Panc1 (cell line): ENCODE data around the gene MOV10L1. TPM values are rescaled to one million over a fixed set of nuclear protein-coding genes. Genes with fewer than 3 reads are reported as not detected.
A peak's percentile ranks its signal among the peaks of the same experiment; 100 is the strongest.

Experiments
- ATAC-seq: fragments of 200-7000 bp; cut with Tn5 transposase; 2 replicates; pipeline ENCODE4 v1.9.1; 2020; ENCODE audit warnings: mild to moderate bottlenecking, moderate library complexity
- BruUV-seq: library from RNA; stranded (reverse); fragments of 400-500 nt; replicated peaks from 2 replicates; lab custom pipeline; 2021; lab: Mats Ljungman, UMichigan
- CTCF ChIA-PET: fragments of 300-600 bp; sonication (Branson Sonifier 250); formaldehyde crosslinking; loops from one replicate; lab custom pipeline; 2022; ENCODE audit warnings: antibody characterized with exemption; lab: Charles Lee
- POLR2A ChIA-PET: fragments of 300-600 bp; sonication (Branson Sonifier 250); formaldehyde crosslinking; loops from one replicate; lab custom pipeline; 2022; ENCODE audit warnings: antibody characterized with exemption; lab: Charles Lee
- DNase-seq: peaks from one replicate; pipeline ENCODE4 v3.0.0-alpha.2; 2010; ENCODE audit warnings: low read depth, low spot score
- H3K27ac ChIP-seq: 2 replicates; pipeline ENCODE4 v1.5.1; 2011; ENCODE audit warnings: mild to moderate bottlenecking, low read length, inconsistent platforms
- H3K27me3 ChIP-seq: fragments of 200-500 bp; sonication (Bioruptor generic); 2 replicates; pipeline ENCODE4 v1.6.0; 2014; ENCODE audit warnings: low read length, inconsistent platforms; ENCODE audit not compliant: control insufficient read depth, insufficient read depth
- H3K36me3 ChIP-seq: fragments of 200-500 bp; sonication (Bioruptor generic); 2 replicates; pipeline ENCODE4 v1.5.1; 2014; ENCODE audit warnings: inconsistent platforms, mild to moderate bottlenecking, low read length, moderate library complexity; ENCODE audit not compliant: control insufficient read depth, insufficient read depth
- H3K4me1 ChIP-seq: 2 replicates; pipeline ENCODE4 v1.5.1; 2011; ENCODE audit warnings: inconsistent platforms, mild to moderate bottlenecking, low read length, moderate library complexity; ENCODE audit not compliant: control insufficient read depth, insufficient read depth
- H3K4me3 ChIP-seq, 2 experiments: 2 replicates each; pipeline ENCODE4 v1.5.1; 2011 to 2012; ENCODE audit warnings: low read depth in 2 of 2, low read length in 2 of 2, mild to moderate bottlenecking in 2 of 2, inconsistent platforms in 1 of 2, moderate library complexity in 1 of 2
- H3K9me3 ChIP-seq: fragments of 200-500 bp; sonication (Bioruptor generic); 2 replicates; pipeline ENCODE4 v1.5.1; 2014; ENCODE audit warnings: low read depth, mild to moderate bottlenecking, inconsistent platforms, low read length, moderate library complexity; ENCODE audit not compliant: control insufficient read depth, insufficient read depth
- POLR2AphosphoS5 ChIP-seq: IDR thresholded peaks from 2 replicates; pipeline ENCODE4 v1.6.1; 2012; ENCODE audit warnings: mild to moderate bottlenecking, low read depth, low read length, moderate library complexity
- SIN3A ChIP-seq: IDR thresholded peaks from 2 replicates; pipeline ENCODE4 v1.6.1; 2012; ENCODE audit warnings: low read depth, mild to moderate bottlenecking, low read length, moderate library complexity, borderline replicate concordance; ENCODE audit not compliant: insufficient read depth
- TCF7L2 ChIP-seq: IDR thresholded peaks from 2 replicates; pipeline ENCODE4 v1.6.1; 2011; ENCODE audit warnings: mild to moderate bottlenecking, low read depth, low read length, inconsistent platforms
- in situ Hi-C: cut with HindIII; loops from 2 replicates; pipeline ENCODE4 v1.10.0; 2016; ENCODE audit warnings: low sequenced_read_pairs, low pct_unique_long_range_greater_than_20kb
- intact Hi-C: fragments of 100-400 bp; cut with micrococcal nuclease; formaldehyde crosslinking; loops from one replicate; pipeline ENCODE4 v1.10.0; 2022; ENCODE audit not compliant: unreplicated experiment
- total RNA-seq: library from RNA; stranded (reverse); gene quantifications from one replicate; pipeline ENCODE4 v1.2.1, GENCODE V29; 2021; ENCODE audit not compliant: unreplicated experiment
- TF ChIP-seq, protein P1 (sequence below), 2 experiments: IDR thresholded peaks; 2 replicates each; pipeline ENCODE4 v1.6.1; 2011 to 2012; ENCODE audit warnings: low read depth in 2 of 2, control low read depth in 1 of 2, low read length in 1 of 2, mild to moderate bottlenecking in 1 of 2, moderate library complexity in 1 of 2; ENCODE audit not compliant: insufficient read depth in 1 of 2
- TF ChIP-seq, protein P2 (sequence below): fragments of 450-650 bp; IDR thresholded peaks from 2 replicates; pipeline ENCODE4 v1.5.1; 2017; ENCODE audit warnings: mild to moderate bottlenecking

MOV10L1 gene
- total RNA-seq, 1 experiment from 2014 or later, result 0.10 TPM

DNA sequence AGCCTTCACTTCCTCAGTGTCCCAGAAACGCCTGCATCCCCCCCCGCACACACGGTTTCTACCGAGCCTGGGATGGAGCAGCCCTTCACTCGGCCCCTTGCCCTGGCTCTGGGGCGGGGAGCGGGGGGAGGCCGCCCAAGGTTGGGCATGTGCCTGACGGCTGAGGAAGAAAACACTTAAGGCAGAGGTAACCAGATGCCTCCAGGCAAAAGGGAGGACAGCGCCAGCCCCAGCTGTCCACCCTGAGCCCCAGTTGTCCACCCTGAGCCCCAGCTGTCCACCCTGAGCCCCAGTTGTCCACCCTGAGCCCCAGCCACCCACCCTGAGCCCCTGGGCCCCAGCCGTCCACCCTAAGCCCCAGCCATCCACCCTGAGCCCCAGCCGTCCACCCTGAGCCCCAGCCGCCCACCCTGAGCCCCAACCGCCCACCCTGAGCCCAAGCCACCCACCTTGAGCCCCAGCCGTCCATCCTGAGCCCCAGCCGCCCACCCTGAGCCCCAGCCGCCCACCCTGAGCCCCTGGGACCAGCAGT is 27.9 kb upstream of the MOV10L1 start:
- BruUV-seq, result no TSS peak
- CTCF ChIA-PET, result no interaction called here
- in situ Hi-C loops (no loop called here), intact Hi-C loops (no loop called here)
- POLR2A ChIA-PET, result no interaction called here
- TF ChIP-seq TCF7L2, result no peak
- TF ChIP-seq, protein P1, sequence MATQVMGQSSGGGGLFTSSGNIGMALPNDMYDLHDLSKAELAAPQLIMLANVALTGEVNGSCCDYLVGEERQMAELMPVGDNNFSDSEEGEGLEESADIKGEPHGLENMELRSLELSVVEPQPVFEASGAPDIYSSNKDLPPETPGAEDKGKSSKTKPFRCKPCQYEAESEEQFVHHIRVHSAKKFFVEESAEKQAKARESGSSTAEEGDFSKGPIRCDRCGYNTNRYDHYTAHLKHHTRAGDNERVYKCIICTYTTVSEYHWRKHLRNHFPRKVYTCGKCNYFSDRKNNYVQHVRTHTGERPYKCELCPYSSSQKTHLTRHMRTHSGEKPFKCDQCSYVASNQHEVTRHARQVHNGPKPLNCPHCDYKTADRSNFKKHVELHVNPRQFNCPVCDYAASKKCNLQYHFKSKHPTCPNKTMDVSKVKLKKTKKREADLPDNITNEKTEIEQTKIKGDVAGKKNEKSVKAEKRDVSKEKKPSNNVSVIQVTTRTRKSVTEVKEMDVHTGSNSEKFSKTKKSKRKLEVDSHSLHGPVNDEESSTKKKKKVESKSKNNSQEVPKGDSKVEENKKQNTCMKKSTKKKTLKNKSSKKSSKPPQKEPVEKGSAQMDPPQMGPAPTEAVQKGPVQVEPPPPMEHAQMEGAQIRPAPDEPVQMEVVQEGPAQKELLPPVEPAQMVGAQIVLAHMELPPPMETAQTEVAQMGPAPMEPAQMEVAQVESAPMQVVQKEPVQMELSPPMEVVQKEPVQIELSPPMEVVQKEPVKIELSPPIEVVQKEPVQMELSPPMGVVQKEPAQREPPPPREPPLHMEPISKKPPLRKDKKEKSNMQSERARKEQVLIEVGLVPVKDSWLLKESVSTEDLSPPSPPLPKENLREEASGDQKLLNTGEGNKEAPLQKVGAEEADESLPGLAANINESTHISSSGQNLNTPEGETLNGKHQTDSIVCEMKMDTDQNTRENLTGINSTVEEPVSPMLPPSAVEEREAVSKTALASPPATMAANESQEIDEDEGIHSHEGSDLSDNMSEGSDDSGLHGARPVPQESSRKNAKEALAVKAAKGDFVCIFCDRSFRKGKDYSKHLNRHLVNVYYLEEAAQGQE (IDR thresholded peaks at IDR 0.05; ENCODE audit: insufficient read depth in 1 of 2, low read depth in 2 of 2, low read length in 1 of 2), result no peak
- TF ChIP-seq, protein P2, sequence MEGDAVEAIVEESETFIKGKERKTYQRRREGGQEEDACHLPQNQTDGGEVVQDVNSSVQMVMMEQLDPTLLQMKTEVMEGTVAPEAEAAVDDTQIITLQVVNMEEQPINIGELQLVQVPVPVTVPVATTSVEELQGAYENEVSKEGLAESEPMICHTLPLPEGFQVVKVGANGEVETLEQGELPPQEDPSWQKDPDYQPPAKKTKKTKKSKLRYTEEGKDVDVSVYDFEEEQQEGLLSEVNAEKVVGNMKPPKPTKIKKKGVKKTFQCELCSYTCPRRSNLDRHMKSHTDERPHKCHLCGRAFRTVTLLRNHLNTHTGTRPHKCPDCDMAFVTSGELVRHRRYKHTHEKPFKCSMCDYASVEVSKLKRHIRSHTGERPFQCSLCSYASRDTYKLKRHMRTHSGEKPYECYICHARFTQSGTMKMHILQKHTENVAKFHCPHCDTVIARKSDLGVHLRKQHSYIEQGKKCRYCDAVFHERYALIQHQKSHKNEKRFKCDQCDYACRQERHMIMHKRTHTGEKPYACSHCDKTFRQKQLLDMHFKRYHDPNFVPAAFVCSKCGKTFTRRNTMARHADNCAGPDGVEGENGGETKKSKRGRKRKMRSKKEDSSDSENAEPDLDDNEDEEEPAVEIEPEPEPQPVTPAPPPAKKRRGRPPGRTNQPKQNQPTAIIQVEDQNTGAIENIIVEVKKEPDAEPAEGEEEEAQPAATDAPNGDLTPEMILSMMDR, result no peak
- TF ChIP-seq SIN3A, result no peak
- no peak for TF ChIP-seq POLR2AphosphoS5
- ATAC-seq, result no peak
- Histone ChIP-seq H3K27ac (no peak overlapping the region), H3K36me3 (no peaks in the 10 kb centered on the region), H3K27me3 (no peaks in the 10 kb centered on the region), H3K9me3 (no peaks in the 10 kb centered on the region), H3K4me3 (no peak overlapping the region), H3K4me1 (no peaks in the 10 kb centered on the region)
- no peak for DNase-seq

DNA sequence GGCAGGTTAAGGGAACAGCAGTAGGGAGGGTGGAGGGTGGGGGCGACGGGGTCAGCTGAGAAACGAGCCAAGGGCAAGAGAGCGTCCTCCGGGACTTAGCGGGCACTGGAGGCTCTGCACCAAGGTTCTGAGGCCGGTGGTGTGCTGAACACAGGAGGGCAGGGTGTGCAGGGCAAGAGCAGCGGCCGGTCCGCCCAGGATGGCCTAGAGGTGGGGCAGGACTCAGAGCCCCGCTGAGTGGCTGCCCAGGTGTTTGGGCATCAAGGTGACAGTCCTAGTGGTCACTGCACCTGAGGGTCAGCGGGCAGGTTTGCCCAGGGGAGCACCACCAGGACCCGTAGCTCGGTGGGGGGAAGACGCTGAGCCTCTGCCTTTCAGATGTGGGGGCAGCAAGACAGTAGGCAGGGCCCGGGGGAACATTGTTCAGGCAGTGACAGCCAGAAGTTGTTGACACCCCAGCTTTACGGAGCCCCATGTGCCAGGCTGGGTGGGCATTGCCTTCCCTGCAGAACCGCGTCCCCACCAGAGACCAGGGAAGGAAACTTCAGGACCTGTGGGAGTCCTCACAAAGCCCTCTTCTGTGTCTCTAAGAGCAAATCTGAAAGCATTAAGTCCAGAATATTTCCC is 27.2 kb upstream of the MOV10L1 start:
- Histone ChIP-seq H3K27ac (no peak overlapping the region), H3K27me3 (no peaks in the 10 kb centered on the region), H3K4me1 (no peaks in the 10 kb centered on the region), H3K4me3 (no peak overlapping the region), H3K9me3 (no peaks in the 10 kb centered on the region), H3K36me3 (no peaks in the 10 kb centered on the region)
- intact Hi-C loops (no loop called here), in situ Hi-C loops (no loop called here)
- POLR2A ChIA-PET, result no interaction called here
- DNase-seq (no peak), ATAC-seq (0 out of 2 replicates have a peak, but pooled peaks have one; percentile 46)
- no peak for TF ChIP-seq SIN3A
- TF ChIP-seq, protein P2, result no peak
- CTCF ChIA-PET, result no interaction called here
- no TSS peak for BruUV-seq
